Cerebellar nuclear complex (tissue), 1 donor: ENCODE results near the gene ARHGAP23.

Experiments
- DNase-seq, 2 experiments: peaks; one replicate each; lab custom pipeline; 2025; lab: John Stamatoyannopoulos, UW

ARHGAP23 gene

GRCh38 chr17:38549285-38549684 is 121.0 kb downstream of the ARHGAP23 start:
- no peak for DNase-seq

- DNase-seq, result no peak
Measured at GRCh38 chr17:38550661-38551060, 122.4 kb downstream of the ARHGAP23 start.

GRCh38 chr17:38551121-38551520 is 122.9 kb downstream of the ARHGAP23 start:
- no peak for DNase-seq

- no peak for DNase-seq
Measured at GRCh38 chr17:38552343-38552742, 124.1 kb downstream of the ARHGAP23 start.

DNA sequence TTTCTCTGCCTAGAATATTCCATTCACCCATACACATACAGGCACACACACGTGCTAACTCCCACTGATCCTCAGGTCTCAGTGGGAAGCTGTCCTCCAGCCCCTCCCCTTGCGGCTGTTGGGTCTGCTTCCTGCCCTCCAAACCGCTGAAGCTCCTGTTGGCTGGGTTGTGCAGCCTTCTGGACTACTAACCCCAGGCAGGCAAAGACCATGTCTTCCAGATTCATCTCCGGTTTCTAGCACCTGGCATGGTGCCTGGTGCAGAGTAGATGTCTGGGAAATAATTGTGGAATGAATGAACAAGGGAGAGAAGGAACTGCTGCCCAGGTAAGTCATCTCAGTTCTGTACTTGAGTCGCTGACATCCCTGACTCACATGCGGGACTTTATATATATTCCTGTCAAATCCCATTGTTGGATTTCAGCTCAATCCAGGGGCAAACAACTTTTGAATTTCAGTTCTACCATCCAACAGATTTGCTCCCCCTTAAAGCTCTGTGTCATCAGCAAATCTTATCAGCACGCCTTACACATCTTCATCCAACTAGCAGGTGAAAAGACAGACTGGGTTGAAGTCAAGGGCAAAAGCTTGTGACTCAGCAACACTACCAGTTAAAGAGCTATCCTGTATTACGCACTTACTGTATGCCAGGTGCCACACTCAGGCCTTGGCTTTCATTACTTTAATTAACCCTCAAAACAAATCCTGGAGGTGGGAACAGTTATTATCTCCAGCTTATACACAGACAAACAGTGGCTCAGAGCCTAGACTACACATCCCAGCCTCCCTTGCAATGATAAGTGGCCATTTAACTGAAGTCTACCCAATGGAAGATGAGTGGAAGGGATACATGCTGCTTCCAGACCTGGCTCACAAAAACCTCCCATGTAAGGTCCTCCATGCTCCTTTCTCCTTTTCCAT is 126.4 kb downstream of the ARHGAP23 start:
- peak; percentile 61 to 64 for DNase-seq

- no peak for DNase-seq
Measured at GRCh38 chr17:38556239-38556638, 128.0 kb downstream of the ARHGAP23 start.

DNA sequence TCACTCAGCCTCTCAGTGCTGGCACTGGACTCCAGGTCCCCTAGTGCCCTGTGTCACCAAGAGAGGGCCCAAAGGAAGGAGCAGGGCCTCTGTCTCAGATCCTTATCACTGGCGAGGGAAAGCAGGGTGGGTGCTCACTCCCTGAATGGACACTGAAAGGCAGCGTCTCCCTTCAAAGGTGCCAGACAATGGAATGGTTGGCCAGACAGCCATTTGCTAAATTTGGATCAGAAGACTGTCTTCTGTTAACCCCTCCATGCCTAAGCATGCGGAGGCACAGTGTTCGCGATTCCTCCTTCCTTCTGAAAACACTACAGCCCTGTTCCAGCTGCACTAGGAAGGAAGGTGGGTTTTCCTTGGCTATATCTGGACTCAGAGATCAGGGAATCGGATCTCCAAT is 129.1 kb downstream of the ARHGAP23 start:
- DNase-seq, result no peak

GRCh38 chr17:38557836-38558727 is 129.8 kb downstream of the ARHGAP23 start:
- peak; percentile 40 to 72 for DNase-seq

GRCh38 chr17:38558728-38559050 is 130.4 kb downstream of the ARHGAP23 start:
- no peak for DNase-seq

DNA sequence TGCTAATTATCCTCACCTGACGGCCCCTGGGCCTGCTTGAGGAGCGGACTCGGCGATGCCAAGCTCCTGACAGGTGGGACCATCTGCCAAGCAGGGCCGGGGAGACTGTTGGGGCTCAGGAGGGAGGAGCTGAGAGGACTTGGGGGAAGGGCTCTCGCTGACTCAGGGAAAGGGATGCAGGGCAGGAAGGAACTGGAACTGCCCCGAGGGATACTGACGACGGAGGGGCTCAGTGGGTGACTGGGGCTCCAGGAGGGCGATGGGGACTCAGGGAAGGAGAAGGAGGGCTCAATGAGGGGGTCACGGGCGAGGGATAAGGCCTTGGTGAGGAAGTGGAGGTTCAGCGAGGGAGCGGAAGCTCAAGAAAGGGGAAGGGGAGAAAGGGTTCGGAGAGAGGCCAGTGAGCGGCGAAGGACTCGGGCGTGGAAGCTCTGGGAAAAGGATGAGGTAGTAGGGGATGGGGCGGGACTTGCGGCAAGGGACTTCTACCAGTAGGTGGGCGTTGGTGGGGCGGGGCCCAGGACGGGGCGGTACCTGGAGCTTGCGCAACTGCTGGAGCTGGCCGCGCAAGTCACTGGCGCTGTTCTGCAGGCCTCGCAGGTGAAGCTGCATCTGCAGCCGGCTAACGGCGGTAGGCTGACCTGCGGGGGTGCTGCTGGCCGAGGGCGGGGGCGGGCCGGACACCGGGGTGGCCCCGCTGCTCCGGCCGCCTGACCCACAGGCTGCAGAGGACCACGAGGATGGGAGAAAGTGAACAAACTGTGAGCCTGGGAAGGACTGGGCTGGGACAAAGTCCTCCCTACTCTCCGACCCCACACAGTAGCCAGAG is 131.0 kb downstream of the ARHGAP23 start:
- DNase-seq, result peak; percentile 31 to 42

- DNase-seq, result no peak
Measured at GRCh38 chr17:38559880-38560230, 131.6 kb downstream of the ARHGAP23 start.

- no peak for DNase-seq
Measured at GRCh38 chr17:38560503-38561318, 132.4 kb downstream of the ARHGAP23 start.

- DNase-seq, result no peak
Measured at GRCh38 chr17:38561416-38562214, 133.4 kb downstream of the ARHGAP23 start.
